Body of pancreas (tissue), 4 donors: ENCODE results near the gene CNPY1. TPM values are rescaled to one million over a fixed set of nuclear protein-coding genes. Genes with fewer than 3 reads are reported as not detected.

Experiments used
- ATAC-seq: fragments of 150-250 bp; one replicate; pipeline ENCODE4 v1.9.1; 2016
- DNase-seq, 4 donors: peaks; one replicate each; pipeline ENCODE4 v3.0.0-alpha.2; 2019
- H3K27ac ChIP-seq, 4 donors: fragments of 200-600 bp; sonication (generic); 1 replicate in 3 of 4; 2 replicates in 1 of 4; pipeline versions ENCODE4 v1.5.1 to v1.6.1; 2016 to 2019; ENCODE audit warnings: mild to moderate bottlenecking in 1 of 4, mixed read lengths in 1 of 4, moderate library complexity in 1 of 4
- H3K27me3 ChIP-seq, 2 donors: fragments of 200-600 bp; sonication (generic); one replicate each; pipeline ENCODE4 v1.6.0; 2016; ENCODE audit warnings: mild to moderate bottlenecking in 1 of 2
- H3K36me3 ChIP-seq, 2 donors: fragments of 200-600 bp; sonication (generic); replicated peaks in 1 of 2; 2 replicates each; pipeline ENCODE4 v1.5.1; 2016; ENCODE audit warnings: low read depth in 2 of 2; ENCODE audit not compliant: insufficient read depth in 1 of 2
- H3K4me1 ChIP-seq: fragments of 200-600 bp; sonication (generic); one replicate; pipeline ENCODE4 v1.6.0; 2016
- H3K4me3 ChIP-seq, 2 donors: fragments of 200-600 bp; sonication (generic); 1 replicate in 1 of 2; 2 replicates in 1 of 2; pipeline ENCODE4 v1.5.1; 2016 to 2019
- H3K9me3 ChIP-seq, 3 donors: fragments of 200-600 bp; sonication (generic); 1 replicate in 2 of 3; 2 replicates in 1 of 3; pipeline ENCODE4 v1.5.1; 2016
- CTCF ChIP-seq, 7 experiments: fragments of 450-650 bp in 4 of 7; fragments of 200-600 bp in 3 of 7; sonication (generic) in 3 of 7; IDR thresholded peaks; one replicate each; pipeline ENCODE4 v1.5.1; 2016 to 2019; ENCODE audit warnings: antibody characterized with exemption in 7 of 7
- POLR2A ChIP-seq, 3 donors: fragments of 450-650 bp; IDR thresholded peaks; one replicate each; pipeline ENCODE4 v1.6.1; 2016; ENCODE audit warnings: antibody characterized with exemption in 3 of 3, mild to moderate bottlenecking in 2 of 3
- WGBS, 2 donors: methylation state at CpG; one replicate each; pipeline ENCODE4 v1.1.5; 2017; 5-methylcytosine and 5-hydroxymethylcytosine counted together
- intact Hi-C: fragments of 100-400 bp; cut with DNase I; formaldehyde crosslinking; loops from one replicate; pipeline ENCODE4 v1.15.1; 2023
- total RNA-seq, 2 donors: library from RNA; depleted of rRNA; stranded (reverse); fragments of >200 nt; gene quantifications; one replicate each; pipeline ENCODE4 v1.1.0, GENCODE V29; 2016

CNPY1 gene
- total RNA-seq, 2 donors from 2014 or later, result not detected

GRCh38 chr7:155509725-155510551 lies 36.4 kb downstream of the CNPY1 start:
- 4 to 7% methylated on average over 12 to 68 of the region's 68 CpGs for WGBS, 2 donors
- no peaks in the 10 kb centered on the region for H3K36me3 ChIP-seq
- peaks cover 0 to 34% of the 10 kb centered on the region in 2 donors for H3K27me3 ChIP-seq
- no peaks in the 10 kb centered on the region for H3K9me3 ChIP-seq
- peaks cover 12% of the 10 kb centered on the region for H3K4me1 ChIP-seq
- intact Hi-C loops, result no loop called here
- H3K27ac ChIP-seq, result no peak overlapping the region
- H3K4me3 ChIP-seq, result peak overlapping the region in 1 of 2 donors; percentile 0
- TF ChIP-seq POLR2A (IDR thresholded peaks at IDR 0.05), result no peak
- peak in 3 of 7 experiments; percentile 9 to 26 (median 20) for TF ChIP-seq CTCF (IDR thresholded peaks at IDR 0.05)
- no peak for ATAC-seq
- peak in 1 of 4 donors; percentile 25 for DNase-seq

GRCh38 chr7:155509359-155509724 lies 37.0 kb downstream of the CNPY1 start:
- no peak overlapping the region for H3K27ac ChIP-seq
- TF ChIP-seq CTCF (IDR thresholded peaks at IDR 0.05) (no peak), POLR2A (IDR thresholded peaks at IDR 0.05) (no peak)
- H3K4me3 ChIP-seq, result peak overlapping the region in 1 of 2 donors; percentile 0
- ATAC-seq, result no peak
- intact Hi-C loops, result no loop called here
- no peaks in the 10 kb centered on the region for H3K9me3 ChIP-seq
- peaks cover 0 to 34% of the 10 kb centered on the region in 2 donors for H3K27me3 ChIP-seq
- 7 to 19% methylated on average over 13 to 16 of the region's 16 CpGs for WGBS, 2 donors
- no peak for DNase-seq
- H3K4me1 ChIP-seq, result peaks cover 12% of the 10 kb centered on the region
- H3K36me3 ChIP-seq, result no peaks in the 10 kb centered on the region

- H3K36me3 ChIP-seq, result no peaks in the 10 kb centered on the region
- no peak for ATAC-seq
- intact Hi-C loops, result no loop called here
- no peak for DNase-seq
- no peaks in the 10 kb centered on the region for H3K9me3 ChIP-seq
- H3K27me3 ChIP-seq, result peaks cover 0 to 34% of the 10 kb centered on the region in 2 donors
- no peak for TF ChIP-seq CTCF (IDR thresholded peaks at IDR 0.05)
- no peak for TF ChIP-seq POLR2A (IDR thresholded peaks at IDR 0.05)
- H3K27ac ChIP-seq, result no peak overlapping the region
- H3K4me3 ChIP-seq, result no peak overlapping the region
- 27 to 43% methylated on average over 29 of the region's 29 CpGs for WGBS, 2 donors
- H3K4me1 ChIP-seq, result peaks cover 12% of the 10 kb centered on the region
These were observed 37.7 kb downstream of the CNPY1 start for GRCh38 chr7:155508376-155509358.

DNA sequence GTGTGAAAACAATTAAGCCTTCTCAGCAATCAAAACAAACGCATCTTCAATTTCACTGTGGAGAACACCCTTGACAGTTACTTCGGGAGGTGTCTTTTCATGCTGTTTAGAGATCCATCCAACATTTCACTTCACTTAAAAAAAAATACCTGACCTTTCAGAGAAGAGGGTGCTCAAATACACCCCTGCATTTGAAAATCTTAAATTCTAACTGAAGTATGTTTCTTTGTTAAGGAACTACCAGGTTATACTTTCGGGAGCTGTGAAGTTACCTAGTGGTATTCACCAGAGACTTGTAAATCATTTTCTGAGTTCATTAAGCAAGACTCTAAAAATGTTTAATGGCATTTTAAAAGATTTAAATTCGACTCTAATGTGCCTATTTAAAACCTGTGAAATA lies 38.8 kb downstream of the CNPY1 start:
- 34 to 47% methylated on average over 4 of the region's 4 CpGs for WGBS, 2 donors
- no peaks in the 10 kb centered on the region for H3K36me3 ChIP-seq
- ATAC-seq (no peak), DNase-seq (no peak)
- no peak overlapping the region for H3K4me3 ChIP-seq
- H3K27me3 ChIP-seq, result peaks cover 0 to 34% of the 10 kb centered on the region in 2 donors
- no peak for TF ChIP-seq CTCF (IDR thresholded peaks at IDR 0.05)
- TF ChIP-seq POLR2A (IDR thresholded peaks at IDR 0.05), result no peak
- H3K9me3 ChIP-seq, result no peaks in the 10 kb centered on the region
- intact Hi-C loops, result no loop called here
- peaks cover 12% of the 10 kb centered on the region for H3K4me1 ChIP-seq
- H3K27ac ChIP-seq, result no peak overlapping the region
